HG03135 (cell line): ENCODE data around the gene USP6NL.

Experiments used
- ATAC-seq: cut with Tn5 transposase; IDR thresholded peaks from one replicate; pipeline ENCODE4 v1.9.1; 2021; ENCODE audit warnings: mild to moderate bottlenecking, moderate library complexity; ENCODE audit not compliant: unreplicated experiment

The USP6NL gene

DNA sequence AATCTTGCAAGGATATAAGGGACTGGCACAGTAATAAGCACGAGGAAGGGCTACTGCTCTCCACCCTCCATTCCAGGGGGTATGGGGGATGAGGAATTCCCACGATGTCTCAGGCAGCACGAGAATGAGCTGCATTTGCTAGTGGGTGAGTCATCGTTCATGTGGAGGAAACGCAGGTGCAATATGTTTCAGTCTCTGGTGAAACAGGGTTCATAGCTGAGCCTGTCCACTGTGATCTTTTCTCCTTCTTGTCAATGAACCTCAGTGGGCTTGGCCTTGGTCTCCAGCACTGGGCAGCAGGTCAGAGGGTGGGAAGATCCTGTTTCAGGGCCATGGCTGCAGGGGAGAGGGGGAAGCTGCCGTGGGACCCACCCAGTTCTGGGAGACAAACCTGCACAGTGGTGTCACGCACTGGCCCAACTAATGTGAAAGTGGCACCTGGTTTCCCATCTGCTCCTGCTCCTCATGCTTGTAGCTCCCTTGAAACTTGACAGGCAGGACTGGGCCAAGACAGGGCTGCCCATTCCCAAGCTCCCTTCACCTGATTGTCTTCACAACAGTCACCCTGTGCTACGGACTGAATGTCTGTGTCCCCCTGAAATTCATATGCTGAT lies 181.9 kb downstream of the USP6NL start:
- ATAC-seq, result no peak

DNA sequence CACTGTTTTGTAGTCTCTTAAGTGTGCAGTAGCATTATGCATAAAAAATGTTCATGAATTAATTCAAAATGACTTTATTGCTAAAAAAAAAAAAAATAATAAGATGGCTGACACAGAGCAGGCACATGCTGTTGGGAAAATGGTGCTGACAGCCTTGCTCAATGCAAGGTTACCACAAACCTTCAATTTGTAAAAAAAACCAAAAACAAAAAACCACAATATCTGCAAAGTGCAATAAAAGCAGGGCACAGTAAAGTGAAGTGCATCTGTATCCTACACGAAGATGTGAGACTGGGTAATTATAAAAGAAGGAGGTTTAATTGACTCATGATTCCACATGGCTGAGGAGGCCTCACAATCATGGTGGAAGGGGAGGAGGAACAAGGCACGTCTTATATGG lies 185.8 kb downstream of the USP6NL start:
- no peak for ATAC-seq

- no peak for ATAC-seq
These were observed 186.2 kb downstream of the USP6NL start for GRCh38 chr10:11425296-11425610.

- peak; percentile 62 for ATAC-seq
These were observed 186.8 kb downstream of the USP6NL start for GRCh38 chr10:11424456-11425295.

DNA sequence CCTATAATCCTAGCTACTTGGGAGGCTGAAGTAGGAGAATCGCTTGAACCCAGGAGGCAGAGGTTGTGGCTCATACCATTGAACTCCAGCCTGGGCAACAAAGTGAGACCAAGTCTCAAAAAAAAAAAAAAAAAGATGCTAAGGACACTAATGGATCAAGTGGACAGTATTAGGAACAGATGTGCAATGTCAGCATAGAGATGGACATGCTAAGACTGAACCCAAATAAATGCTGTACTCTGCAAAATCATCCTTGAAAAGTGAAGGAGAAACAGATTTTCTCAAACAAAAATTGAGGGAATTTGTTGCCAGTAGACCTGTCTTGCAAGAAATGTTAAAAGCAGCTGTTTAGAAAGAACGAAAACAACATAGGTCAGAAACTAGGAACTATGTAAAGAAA lies 194.5 kb downstream of the USP6NL start:
- ATAC-seq, result no peak

DNA sequence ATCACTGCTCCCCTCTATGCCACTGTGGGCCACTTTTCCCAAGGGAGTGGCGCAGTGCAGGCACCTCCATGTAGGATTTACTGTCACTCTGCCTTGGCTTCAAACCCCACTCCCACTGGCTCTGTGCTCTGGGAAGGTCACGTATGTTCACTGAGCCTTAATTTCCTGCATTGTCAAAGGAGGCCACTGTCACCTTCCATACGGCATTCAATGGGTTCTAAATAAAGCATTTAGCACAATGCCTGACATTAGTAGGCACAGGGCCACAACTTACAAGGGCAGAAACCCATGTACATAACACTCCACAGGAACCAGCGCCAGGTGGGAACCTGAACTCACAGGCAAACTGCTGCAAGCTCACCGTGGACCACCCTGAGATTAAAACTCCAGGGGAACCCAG lies 196.4 kb downstream of the USP6NL start:
- ATAC-seq, result no peak

DNA sequence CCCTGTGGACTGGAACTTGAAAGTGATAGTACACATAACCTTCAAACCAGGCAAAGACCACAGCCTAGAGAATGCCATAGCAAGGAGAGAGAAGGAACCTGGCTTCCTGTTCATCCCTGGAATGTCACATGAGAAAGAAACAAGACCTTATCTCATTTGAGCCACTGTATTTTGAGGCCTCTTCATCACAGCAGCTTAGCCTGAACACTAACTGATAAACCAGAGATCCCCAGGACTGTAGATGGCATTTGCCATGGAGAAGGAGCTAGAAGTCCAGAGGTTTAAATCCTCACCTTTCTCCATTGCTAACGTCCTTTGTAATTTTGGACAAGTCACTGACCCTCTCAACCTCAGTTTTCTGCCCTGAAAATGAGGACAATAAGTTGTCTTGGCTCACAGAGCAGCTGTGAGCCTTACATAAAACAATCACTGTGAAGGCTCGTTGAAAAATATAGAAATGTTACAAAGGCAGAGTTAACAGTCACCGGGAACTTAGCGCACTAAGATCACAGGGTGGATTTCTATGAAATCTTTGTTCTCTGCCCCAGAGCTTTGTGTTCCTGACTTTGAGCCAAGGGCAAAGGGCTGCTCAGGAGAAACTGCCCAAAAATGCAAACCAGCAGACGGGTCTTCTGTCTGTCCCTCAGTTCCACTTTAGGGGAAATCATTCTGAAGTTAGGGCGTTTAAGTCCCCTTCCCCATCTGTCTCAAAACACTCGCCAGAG lies 197.0 kb downstream of the USP6NL start:
- no peak for ATAC-seq

GRCh38 chr10:11411926-11412545 lies 199.4 kb downstream of the USP6NL start:
- ATAC-seq, result no peak

DNA sequence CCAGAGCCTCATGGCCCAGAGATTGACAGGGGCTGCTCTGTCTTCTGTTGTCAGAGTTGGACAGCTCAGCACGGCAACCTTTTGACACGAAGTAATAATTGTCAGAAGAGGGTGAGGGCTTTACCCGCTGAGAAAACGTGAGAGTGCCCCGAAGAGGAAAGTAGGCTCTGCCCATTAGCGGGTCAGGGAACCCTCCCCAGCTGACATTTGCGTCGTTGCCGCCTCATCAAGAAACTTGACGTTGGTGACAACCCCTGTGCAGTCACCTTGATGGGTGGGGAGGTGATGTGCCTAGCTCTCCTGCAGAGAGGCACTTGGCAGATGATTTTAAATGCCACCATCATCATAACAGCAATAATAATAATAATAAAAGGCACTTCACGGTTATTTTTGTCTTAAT lies 202.1 kb downstream of the USP6NL start:
- no peak for ATAC-seq

DNA sequence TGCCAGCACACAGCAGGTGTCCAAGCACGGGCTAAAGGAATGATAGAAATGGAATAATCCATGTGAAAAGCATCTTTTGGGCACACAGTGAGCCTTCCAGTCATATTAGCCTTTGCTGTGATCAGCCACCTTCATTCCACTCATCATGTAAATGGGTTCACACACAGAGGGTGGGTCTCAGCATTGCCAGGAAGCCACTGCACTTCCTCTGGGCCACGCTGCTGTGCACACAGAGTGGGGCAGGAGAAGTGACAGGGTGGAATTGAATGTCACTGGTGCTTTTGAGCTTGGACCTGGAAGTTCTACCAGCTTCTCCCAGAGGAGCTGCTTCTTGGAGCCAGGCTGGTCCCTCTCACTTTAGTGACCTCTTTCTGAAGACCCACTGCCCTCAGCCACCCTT lies 203.5 kb downstream of the USP6NL start:
- ATAC-seq, result no peak

GRCh38 chr10:11406746-11407145 lies 204.7 kb downstream of the USP6NL start:
- no peak for ATAC-seq

GRCh38 chr10:11404901-11405300 lies 206.5 kb downstream of the USP6NL start:
- ATAC-seq, result no peak
